NCI-H2081 treated with DMSO at 0.1 percent for 48 hours (cell line): Measurements from ENCODE around the gene ABHD4.
"Not testable (repeated sequence)": the region's sequence is repeated elsewhere in the genome, so short reads cannot be mapped to it uniquely, and the experiment has no call there.

Experiments
- DNase-seq: peaks from one replicate; lab custom pipeline; 2025; lab: John Stamatoyannopoulos, UW

ABHD4 gene

GRCh38 chr14:22627506-22628263 is 29.6 kb downstream of the ABHD4 start:
- DNase-seq, result no peak

- no peak for DNase-seq
Measured at GRCh38 chr14:22629361-22629760, 31.3 kb downstream of the ABHD4 start.

GRCh38 chr14:22630066-22630465 is 32.0 kb downstream of the ABHD4 start:
- DNase-seq, result no peak

GRCh38 chr14:22630486-22630885 is 32.4 kb downstream of the ABHD4 start:
- DNase-seq, result no peak

GRCh38 chr14:22634233-22634900 is 36.3 kb downstream of the ABHD4 start:
- DNase-seq, result no peak

GRCh38 chr14:22635980-22636379 is 37.9 kb downstream of the ABHD4 start:
- DNase-seq, result not testable (repeated sequence)

GRCh38 chr14:22640192-22640591 is 42.1 kb downstream of the ABHD4 start:
- DNase-seq, result no peak

GRCh38 chr14:22641846-22642245 is 43.7 kb downstream of the ABHD4 start:
- no peak for DNase-seq

GRCh38 chr14:22644305-22644635 is 46.2 kb downstream of the ABHD4 start, which contains the start of gene OR6J1:
OR6J1 (minus strand) TSS chr14:22644352; CDS start chr14:22634811, 9,541 bp downstream.
- DNase-seq, result no peak

GRCh38 chr14:22646570-22647254 is 48.6 kb downstream of the ABHD4 start:
- DNase-seq, result no peak

- DNase-seq, result no peak
Measured at GRCh38 chr14:22648506-22648905, 50.4 kb downstream of the ABHD4 start.

GRCh38 chr14:22650046-22650739 is 52.1 kb downstream of the ABHD4 start:
- DNase-seq, result no peak

- DNase-seq, result no peak
Measured at GRCh38 chr14:22650960-22651521, 52.9 kb downstream of the ABHD4 start.

GRCh38 chr14:22651586-22651985 is 53.5 kb downstream of the ABHD4 start:
- DNase-seq, result no peak

GRCh38 chr14:22653012-22653621 is 55.0 kb downstream of the ABHD4 start:
- DNase-seq, result no peak

- DNase-seq, result no peak
Measured at GRCh38 chr14:22656226-22656625, 58.1 kb downstream of the ABHD4 start.

- DNase-seq, result no peak
Measured at GRCh38 chr14:22656945-22657731, 59.0 kb downstream of the ABHD4 start.

- no peak for DNase-seq
Measured at GRCh38 chr14:22657861-22658260, 59.8 kb downstream of the ABHD4 start.

GRCh38 chr14:22658946-22659345 is 60.8 kb downstream of the ABHD4 start:
- no peak for DNase-seq

- DNase-seq, result no peak
Measured at GRCh38 chr14:22660654-22661053, 62.6 kb downstream of the ABHD4 start.
